ENCODE data around the gene STX1B. TPM values are rescaled to one million over a fixed set of nuclear protein-coding genes. Genes with fewer than 3 reads are reported as not detected.

STX1B gene
- total RNA-seq, 1 experiment from 2014 or later, result 3.7 TPM

DNA sequence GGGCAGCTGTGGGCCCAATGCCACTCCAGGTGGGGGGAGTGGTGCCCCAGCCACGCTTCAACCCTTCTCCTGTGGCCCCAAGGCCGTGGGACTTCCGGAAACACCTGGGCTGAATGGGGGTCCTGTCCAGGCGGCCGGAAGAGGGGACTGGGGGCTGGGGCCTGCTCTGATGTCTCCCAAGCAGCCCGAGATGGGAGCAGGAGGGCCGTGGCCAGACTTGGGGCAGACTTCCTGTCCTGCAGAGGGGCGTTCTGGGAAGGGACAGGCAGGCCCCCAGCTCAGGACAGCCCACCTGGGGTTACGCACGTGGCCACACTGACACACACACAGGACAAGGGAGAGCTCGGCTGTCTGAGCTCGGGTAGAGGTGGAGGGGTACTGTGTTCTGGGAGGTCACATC, 20.3 kb downstream of the STX1B start:
- Histone ChIP-seq H3K4me1 (ENCODE audit: control insufficient read depth, insufficient read depth, low read length) (peaks cover 7% of the 10 kb centered on the region), H3K27ac (ENCODE audit: low read length) (no peak overlapping the region), H3K27me3 (ENCODE audit: control insufficient read depth, insufficient read depth, low read length) (no peaks in the 10 kb centered on the region), H3K4me3 (ENCODE audit: low read depth in 2 of 2, low read length in 2 of 2) (no peak overlapping the region), H3K9me3 (ENCODE audit: control insufficient read depth, insufficient read depth, low read depth, low read length) (no peaks in the 10 kb centered on the region), H3K36me3 (ENCODE audit: control insufficient read depth, insufficient read depth, low read length) (no peaks in the 10 kb centered on the region)
- in situ Hi-C loops (cut with HindIII; ENCODE audit: low pct_unique_long_range_greater_than_20kb, low sequenced_read_pairs) (no loop called here), intact Hi-C loops (cut with micrococcal nuclease; ENCODE audit: unreplicated experiment) (loop anchor here (10.0 kb wide), 1 partner anchor 455 kb away; the partner anchor contains the start of gene ZNF843)
- ChIA-PET POLR2A (no interaction called here), CTCF (no interaction called here)
- no peak for TF ChIP-seq TCF7L2 (IDR thresholded peaks at IDR 0.05; ENCODE audit: low read depth, low read length)
- no peak for TF ChIP-seq POLR2AphosphoS5 (IDR thresholded peaks at IDR 0.05; ENCODE audit: low read depth, low read length)
- TF ChIP-seq, protein P1, sequence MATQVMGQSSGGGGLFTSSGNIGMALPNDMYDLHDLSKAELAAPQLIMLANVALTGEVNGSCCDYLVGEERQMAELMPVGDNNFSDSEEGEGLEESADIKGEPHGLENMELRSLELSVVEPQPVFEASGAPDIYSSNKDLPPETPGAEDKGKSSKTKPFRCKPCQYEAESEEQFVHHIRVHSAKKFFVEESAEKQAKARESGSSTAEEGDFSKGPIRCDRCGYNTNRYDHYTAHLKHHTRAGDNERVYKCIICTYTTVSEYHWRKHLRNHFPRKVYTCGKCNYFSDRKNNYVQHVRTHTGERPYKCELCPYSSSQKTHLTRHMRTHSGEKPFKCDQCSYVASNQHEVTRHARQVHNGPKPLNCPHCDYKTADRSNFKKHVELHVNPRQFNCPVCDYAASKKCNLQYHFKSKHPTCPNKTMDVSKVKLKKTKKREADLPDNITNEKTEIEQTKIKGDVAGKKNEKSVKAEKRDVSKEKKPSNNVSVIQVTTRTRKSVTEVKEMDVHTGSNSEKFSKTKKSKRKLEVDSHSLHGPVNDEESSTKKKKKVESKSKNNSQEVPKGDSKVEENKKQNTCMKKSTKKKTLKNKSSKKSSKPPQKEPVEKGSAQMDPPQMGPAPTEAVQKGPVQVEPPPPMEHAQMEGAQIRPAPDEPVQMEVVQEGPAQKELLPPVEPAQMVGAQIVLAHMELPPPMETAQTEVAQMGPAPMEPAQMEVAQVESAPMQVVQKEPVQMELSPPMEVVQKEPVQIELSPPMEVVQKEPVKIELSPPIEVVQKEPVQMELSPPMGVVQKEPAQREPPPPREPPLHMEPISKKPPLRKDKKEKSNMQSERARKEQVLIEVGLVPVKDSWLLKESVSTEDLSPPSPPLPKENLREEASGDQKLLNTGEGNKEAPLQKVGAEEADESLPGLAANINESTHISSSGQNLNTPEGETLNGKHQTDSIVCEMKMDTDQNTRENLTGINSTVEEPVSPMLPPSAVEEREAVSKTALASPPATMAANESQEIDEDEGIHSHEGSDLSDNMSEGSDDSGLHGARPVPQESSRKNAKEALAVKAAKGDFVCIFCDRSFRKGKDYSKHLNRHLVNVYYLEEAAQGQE (IDR thresholded peaks at IDR 0.05; ENCODE audit: insufficient read depth in 1 of 2, low read depth in 2 of 2, low read length in 1 of 2), result no peak
- no peak for TF ChIP-seq SIN3A (IDR thresholded peaks at IDR 0.05; ENCODE audit: borderline replicate concordance, insufficient read depth, low read depth, low read length)
- TF ChIP-seq, protein P2, sequence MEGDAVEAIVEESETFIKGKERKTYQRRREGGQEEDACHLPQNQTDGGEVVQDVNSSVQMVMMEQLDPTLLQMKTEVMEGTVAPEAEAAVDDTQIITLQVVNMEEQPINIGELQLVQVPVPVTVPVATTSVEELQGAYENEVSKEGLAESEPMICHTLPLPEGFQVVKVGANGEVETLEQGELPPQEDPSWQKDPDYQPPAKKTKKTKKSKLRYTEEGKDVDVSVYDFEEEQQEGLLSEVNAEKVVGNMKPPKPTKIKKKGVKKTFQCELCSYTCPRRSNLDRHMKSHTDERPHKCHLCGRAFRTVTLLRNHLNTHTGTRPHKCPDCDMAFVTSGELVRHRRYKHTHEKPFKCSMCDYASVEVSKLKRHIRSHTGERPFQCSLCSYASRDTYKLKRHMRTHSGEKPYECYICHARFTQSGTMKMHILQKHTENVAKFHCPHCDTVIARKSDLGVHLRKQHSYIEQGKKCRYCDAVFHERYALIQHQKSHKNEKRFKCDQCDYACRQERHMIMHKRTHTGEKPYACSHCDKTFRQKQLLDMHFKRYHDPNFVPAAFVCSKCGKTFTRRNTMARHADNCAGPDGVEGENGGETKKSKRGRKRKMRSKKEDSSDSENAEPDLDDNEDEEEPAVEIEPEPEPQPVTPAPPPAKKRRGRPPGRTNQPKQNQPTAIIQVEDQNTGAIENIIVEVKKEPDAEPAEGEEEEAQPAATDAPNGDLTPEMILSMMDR (IDR thresholded peaks at IDR 0.05), result no peak
- ATAC-seq, result no peak
- no peak for DNase-seq (ENCODE audit: low read depth, low spot score)
- no TSS peak for BruUV-seq (replicated peaks)

DNA sequence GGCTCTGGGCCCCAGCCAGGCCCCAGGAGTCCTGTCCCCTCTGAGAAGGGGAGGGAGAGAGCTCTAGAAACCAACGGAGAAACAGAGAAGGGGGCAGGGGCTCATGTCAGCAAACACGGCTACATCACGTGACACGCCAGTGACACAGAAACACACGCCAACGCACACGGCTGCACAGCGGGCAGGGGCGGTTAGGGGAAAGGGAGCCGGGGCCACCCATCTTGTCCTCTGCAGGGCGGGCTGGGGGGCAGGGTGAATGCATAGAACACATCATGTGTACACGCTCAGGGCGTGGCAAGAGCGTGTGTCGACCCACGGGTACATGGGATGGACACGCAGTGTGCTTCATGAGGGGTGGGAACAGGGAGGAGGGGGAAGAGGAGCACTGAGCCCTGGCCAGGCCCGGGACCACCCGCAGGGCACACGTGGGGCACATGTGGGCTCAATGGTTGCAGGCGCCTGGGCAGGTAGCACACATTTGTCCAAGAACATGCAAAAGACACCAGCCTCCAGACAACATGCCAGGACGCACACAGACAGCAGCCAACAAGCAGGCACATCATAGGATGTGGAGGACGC, 20.9 kb downstream of the STX1B start:
- Histone ChIP-seq H3K4me3 (ENCODE audit: low read depth in 2 of 2, low read length in 2 of 2) (no peak overlapping the region), H3K27me3 (ENCODE audit: control insufficient read depth, insufficient read depth, low read length) (no peaks in the 10 kb centered on the region), H3K36me3 (ENCODE audit: control insufficient read depth, insufficient read depth, low read length) (no peaks in the 10 kb centered on the region), H3K4me1 (ENCODE audit: control insufficient read depth, insufficient read depth, low read length) (peaks cover 13% of the 10 kb centered on the region), H3K27ac (ENCODE audit: low read length) (no peak overlapping the region), H3K9me3 (ENCODE audit: control insufficient read depth, insufficient read depth, low read depth, low read length) (no peaks in the 10 kb centered on the region)
- in situ Hi-C loops (cut with HindIII; ENCODE audit: low pct_unique_long_range_greater_than_20kb, low sequenced_read_pairs) (no loop called here), intact Hi-C loops (cut with micrococcal nuclease; ENCODE audit: unreplicated experiment) (loop anchor here (5.0 to 10.0 kb wide), 2 partner anchors 108 to 455 kb away; partner anchors contain the start of gene ZNF843)
- BruUV-seq (replicated peaks), result no TSS peak
- POLR2A ChIA-PET, result no interaction called here
- CTCF ChIA-PET, result no interaction called here
- TF ChIP-seq SIN3A (IDR thresholded peaks at IDR 0.05; ENCODE audit: borderline replicate concordance, insufficient read depth, low read depth, low read length), result no peak
- TF ChIP-seq POLR2AphosphoS5 (IDR thresholded peaks at IDR 0.05; ENCODE audit: low read depth, low read length), result no peak
- TF ChIP-seq, protein P2 (IDR thresholded peaks at IDR 0.05), result no peak
- no peak for TF ChIP-seq TCF7L2 (IDR thresholded peaks at IDR 0.05; ENCODE audit: low read depth, low read length)
- TF ChIP-seq, protein P1 (IDR thresholded peaks at IDR 0.05; ENCODE audit: insufficient read depth in 1 of 2, low read depth in 2 of 2, low read length in 1 of 2), result no peak
- no peak for ATAC-seq
- no peak for DNase-seq (ENCODE audit: low read depth, low spot score)

Measured in Panc1 (cell line).